ENCODE results near the gene ZBTB47.

ZBTB47 gene

GRCh38 chr3:42653560-42654330, at the start of gene ZBTB47:
ZBTB47 (plus strand) TSS chr3:42653697; CDS start chr3:42658356, 4,659 bp downstream.
- TF ChIP-seq, protein P1, sequence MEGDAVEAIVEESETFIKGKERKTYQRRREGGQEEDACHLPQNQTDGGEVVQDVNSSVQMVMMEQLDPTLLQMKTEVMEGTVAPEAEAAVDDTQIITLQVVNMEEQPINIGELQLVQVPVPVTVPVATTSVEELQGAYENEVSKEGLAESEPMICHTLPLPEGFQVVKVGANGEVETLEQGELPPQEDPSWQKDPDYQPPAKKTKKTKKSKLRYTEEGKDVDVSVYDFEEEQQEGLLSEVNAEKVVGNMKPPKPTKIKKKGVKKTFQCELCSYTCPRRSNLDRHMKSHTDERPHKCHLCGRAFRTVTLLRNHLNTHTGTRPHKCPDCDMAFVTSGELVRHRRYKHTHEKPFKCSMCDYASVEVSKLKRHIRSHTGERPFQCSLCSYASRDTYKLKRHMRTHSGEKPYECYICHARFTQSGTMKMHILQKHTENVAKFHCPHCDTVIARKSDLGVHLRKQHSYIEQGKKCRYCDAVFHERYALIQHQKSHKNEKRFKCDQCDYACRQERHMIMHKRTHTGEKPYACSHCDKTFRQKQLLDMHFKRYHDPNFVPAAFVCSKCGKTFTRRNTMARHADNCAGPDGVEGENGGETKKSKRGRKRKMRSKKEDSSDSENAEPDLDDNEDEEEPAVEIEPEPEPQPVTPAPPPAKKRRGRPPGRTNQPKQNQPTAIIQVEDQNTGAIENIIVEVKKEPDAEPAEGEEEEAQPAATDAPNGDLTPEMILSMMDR (IDR thresholded peaks at IDR 0.05) = no peak

GRCh38 chr3:42605546-42606173, 47.8 kb upstream of the ZBTB47 start:
- TF ChIP-seq, protein P1 (IDR thresholded peaks at IDR 0.05) = no peak

DNA sequence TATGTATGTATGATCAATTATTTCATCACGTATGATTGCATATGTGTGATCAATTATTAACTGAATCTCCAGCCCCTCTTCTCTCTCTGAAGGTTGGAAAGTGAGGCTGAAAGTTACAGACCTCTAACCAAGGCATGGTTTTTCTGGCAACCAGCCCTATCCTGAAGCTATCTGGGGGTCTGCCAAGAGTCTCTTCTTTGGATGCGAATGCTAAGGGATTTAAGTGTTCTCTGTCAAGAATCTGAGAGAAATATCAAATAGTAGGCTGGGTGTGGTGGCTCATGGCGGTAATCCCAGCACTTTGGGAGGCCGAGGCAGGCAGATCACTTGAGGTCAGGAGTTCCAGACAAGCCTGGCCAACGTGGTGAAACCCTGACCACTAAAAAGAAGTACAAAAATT, 44.9 kb upstream of the ZBTB47 start:
- TF ChIP-seq, protein P1 (IDR thresholded peaks at IDR 0.05) = no peak

- TF ChIP-seq, protein P1 (IDR thresholded peaks at IDR 0.05) = no peak
Observed at GRCh38 chr3:42610976-42611375, 42.5 kb upstream of the ZBTB47 start.

GRCh38 chr3:42612217-42612616, 41.3 kb upstream of the ZBTB47 start:
- TF ChIP-seq, protein P1 (IDR thresholded peaks at IDR 0.05) = no peak

DNA sequence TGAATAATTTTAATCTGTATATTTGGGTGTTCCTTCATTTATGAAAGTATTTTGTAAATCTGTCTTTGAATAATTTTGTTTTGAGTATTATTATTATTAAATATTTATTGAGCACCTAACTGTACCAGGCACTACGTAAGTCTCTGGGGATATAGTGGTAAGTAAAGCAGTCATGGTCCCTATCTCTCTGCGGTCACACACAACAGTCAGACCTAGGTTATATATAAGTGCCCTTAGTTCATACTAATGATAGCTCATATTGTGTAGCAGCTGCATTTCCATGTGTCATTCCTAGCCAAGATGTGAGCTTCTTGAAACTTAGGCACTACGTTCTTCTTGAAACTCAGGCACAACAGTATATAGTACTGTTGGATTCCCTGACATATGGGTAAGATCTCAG, 40.6 kb upstream of the ZBTB47 start:
- TF ChIP-seq, protein P1 (IDR thresholded peaks at IDR 0.05) = no peak

GRCh38 chr3:42613462-42613861, 40.0 kb upstream of the ZBTB47 start:
- TF ChIP-seq, protein P1 (IDR thresholded peaks at IDR 0.05) = peak; percentile 51; the same call in 1 of the 2 replicates
